HEK293 (cell line): ENCODE data around the gene RGS9.

Source experiments
- CTCF ChIA-PET: fragments of 350-600 bp; formaldehyde crosslinking; extraction: SDS; loops from one replicate; lab custom pipeline; 2021; ENCODE audit warnings: antibody characterized with exemption; lab: Yijun Ruan, JAX
- POLR2A ChIA-PET: fragments of 300-600 bp; formaldehyde crosslinking; extraction: SDS; loops from one replicate; lab custom pipeline; 2020; ENCODE audit warnings: antibody characterized with exemption, inconsistent platforms; lab: Yijun Ruan, JAX
- H3K27ac ChIP-seq: fragments of 200-500 bp; sonication (Bioruptor generic); 2 replicates; pipeline ENCODE4 v1.5.1; 2014; ENCODE audit warnings: low read depth, low read length, control low read depth, inconsistent platforms; ENCODE audit errors: extremely low read depth
- H3K36me3 ChIP-seq, 2 experiments: fragments of 200-500 bp in 1 of 2; sonication (Bioruptor generic) in 1 of 2; 1 replicate in 1 of 2; 2 replicates in 1 of 2; pipeline ENCODE4 v1.5.1; 2014 to 2017; ENCODE audit warnings: inconsistent platforms in 2 of 2, low read length in 2 of 2; ENCODE audit not compliant: control insufficient read depth in 2 of 2, insufficient read depth in 1 of 2
- H3K4me1 ChIP-seq: fragments of 200-500 bp; sonication (Bioruptor generic); 2 replicates; pipeline ENCODE4 v1.5.1; 2014; ENCODE audit warnings: mild to moderate bottlenecking, low read length, inconsistent platforms; ENCODE audit not compliant: control insufficient read depth, insufficient read depth
- H3K4me3 ChIP-seq: 2 replicates; pipeline ENCODE4 v1.5.1; 2011; ENCODE audit warnings: low read depth, mild to moderate bottlenecking, control low read depth, low read length, moderate library complexity
- H3K9me3 ChIP-seq: fragments of 200-500 bp; sonication (Bioruptor generic); 2 replicates; pipeline ENCODE4 v1.5.1; 2014; ENCODE audit warnings: low read depth, low read length, inconsistent platforms; ENCODE audit not compliant: control insufficient read depth, insufficient read depth
- EGR2 ChIP-seq: fragments of 450-650 bp; formaldehyde crosslinking; IDR thresholded peaks from 2 replicates; pipeline ENCODE4 v1.5.1; 2016; ENCODE audit warnings: low read depth, missing biosample characterization, missing genetic modification characterization
- GLIS2 ChIP-seq: fragments of 450-650 bp; formaldehyde crosslinking; IDR thresholded peaks from 2 replicates; pipeline ENCODE4 v1.5.1; 2016; ENCODE audit warnings: missing biosample characterization, missing genetic modification characterization
- KLF1 ChIP-seq: fragments of 450-650 bp; formaldehyde crosslinking; IDR thresholded peaks from 2 replicates; pipeline ENCODE4 v1.5.1; 2016; ENCODE audit warnings: missing biosample characterization, missing genetic modification characterization
- KLF17 ChIP-seq: fragments of 450-650 bp; formaldehyde crosslinking; IDR thresholded peaks from 2 replicates; pipeline ENCODE4 v1.5.1; 2016; ENCODE audit warnings: missing biosample characterization, missing genetic modification characterization
- KLF7 ChIP-seq: fragments of 450-650 bp; formaldehyde crosslinking; IDR thresholded peaks from 2 replicates; pipeline ENCODE4 v1.5.1; 2016; ENCODE audit warnings: missing biosample characterization, missing genetic modification characterization, borderline replicate concordance
- SP3 ChIP-seq: fragments of 450-650 bp; formaldehyde crosslinking; IDR thresholded peaks from 2 replicates; pipeline ENCODE4 v1.5.1; 2016; ENCODE audit warnings: missing biosample characterization, missing genetic modification characterization
- YY2 ChIP-seq: fragments of 450-650 bp; formaldehyde crosslinking; IDR thresholded peaks from 2 replicates; pipeline ENCODE4 v1.5.1; 2016; ENCODE audit warnings: missing biosample characterization, missing genetic modification characterization
- ZBTB17 ChIP-seq: fragments of 450-650 bp; formaldehyde crosslinking; IDR thresholded peaks from 2 replicates; pipeline ENCODE4 v1.5.1; 2016; ENCODE audit warnings: missing biosample characterization, missing genetic modification characterization
- ZFHX2 ChIP-seq: fragments of 450-650 bp; formaldehyde crosslinking; conservative IDR thresholded peaks from 2 replicates; pipeline ENCODE4 v1.5.1; 2016; ENCODE audit warnings: missing biosample characterization, missing genetic modification characterization
- ZIC2 ChIP-seq: fragments of 450-650 bp; formaldehyde crosslinking; IDR thresholded peaks from 2 replicates; pipeline ENCODE4 v1.5.1; 2016; ENCODE audit warnings: missing biosample characterization, missing genetic modification characterization
- ZNF26 ChIP-seq: fragments of 450-650 bp; formaldehyde crosslinking; IDR thresholded peaks from 2 replicates; pipeline ENCODE4 v1.5.1; 2016; ENCODE audit warnings: missing biosample characterization, missing genetic modification characterization
- ZNF280C ChIP-seq: fragments of 450-650 bp; formaldehyde crosslinking; IDR thresholded peaks from 2 replicates; pipeline ENCODE4 v1.5.1; 2016; ENCODE audit warnings: missing biosample characterization, missing genetic modification characterization
- ZNF311 ChIP-seq: fragments of 450-650 bp; formaldehyde crosslinking; IDR thresholded peaks from 2 replicates; pipeline ENCODE4 v1.5.1; 2017; ENCODE audit warnings: missing biosample characterization, missing genetic modification characterization, borderline replicate concordance
- ZNF324 ChIP-seq: fragments of 450-650 bp; formaldehyde crosslinking; IDR thresholded peaks from 2 replicates; pipeline ENCODE4 v1.5.1; 2016; ENCODE audit warnings: missing biosample characterization, missing genetic modification characterization
- ZNF514 ChIP-seq: fragments of 450-650 bp; formaldehyde crosslinking; IDR thresholded peaks from 2 replicates; pipeline ENCODE4 v1.5.1; 2016; ENCODE audit warnings: missing biosample characterization, missing genetic modification characterization
- ZNF548 ChIP-seq: fragments of 450-650 bp; formaldehyde crosslinking; IDR thresholded peaks from 2 replicates; pipeline ENCODE4 v1.5.1; 2016; ENCODE audit warnings: missing biosample characterization, missing genetic modification characterization
- ZNF555 ChIP-seq: fragments of 450-650 bp; formaldehyde crosslinking; conservative IDR thresholded peaks from 2 replicates; pipeline ENCODE4 v1.5.1; 2017; ENCODE audit warnings: missing biosample characterization, mild to moderate bottlenecking, missing genetic modification characterization, inconsistent platforms
- ZNF561 ChIP-seq: fragments of 450-650 bp; IDR thresholded peaks from 2 replicates; pipeline ENCODE4 v1.5.1; 2018; ENCODE audit warnings: missing biosample characterization, missing genetic modification characterization, borderline replicate concordance
- ZNF624 ChIP-seq: fragments of 450-650 bp; formaldehyde crosslinking; IDR thresholded peaks from 2 replicates; pipeline ENCODE4 v1.5.1; 2017; ENCODE audit warnings: missing biosample characterization, missing genetic modification characterization
- ZNF664 ChIP-seq: fragments of 450-650 bp; formaldehyde crosslinking; IDR thresholded peaks from 2 replicates; pipeline ENCODE4 v1.5.1; 2016; ENCODE audit warnings: missing biosample characterization, missing genetic modification characterization
- ZNF707 ChIP-seq: fragments of 450-650 bp; formaldehyde crosslinking; IDR thresholded peaks from 2 replicates; pipeline ENCODE4 v1.5.1; 2016; ENCODE audit warnings: missing biosample characterization, missing genetic modification characterization
- ZNF791 ChIP-seq: fragments of 450-650 bp; formaldehyde crosslinking; IDR thresholded peaks from 2 replicates; pipeline ENCODE4 v1.5.1; 2016; ENCODE audit warnings: missing biosample characterization, missing genetic modification characterization
- ZSCAN16 ChIP-seq: fragments of 450-650 bp; formaldehyde crosslinking; IDR thresholded peaks from 2 replicates; pipeline ENCODE4 v1.5.1; 2016; ENCODE audit warnings: missing biosample characterization, missing genetic modification characterization
- TF ChIP-seq, protein P1 (sequence below): fragments of 450-650 bp; formaldehyde crosslinking; IDR thresholded peaks from 2 replicates; pipeline ENCODE4 v1.5.1; 2016; ENCODE audit warnings: missing biosample characterization, missing genetic modification characterization
- TF ChIP-seq, protein P2 (sequence below): fragments of 450-650 bp; formaldehyde crosslinking; IDR thresholded peaks from 2 replicates; pipeline ENCODE4 v1.5.1; 2016; ENCODE audit warnings: missing biosample characterization, missing genetic modification characterization, low read depth

RGS9 gene

GRCh38 chr17:65134035-65134434, 3.1 kb upstream of the RGS9 start:
- H3K27ac ChIP-seq = no peak overlapping the region
- TF ChIP-seq ZNF324 (no peak), ZIC2 (tag by site-specific recombination) (no peak), YY2 (tag by site-specific recombination) (no peak), ZNF311 (tag by site-specific recombination) (no peak), ZNF514 (no peak), ZNF791 (tag by site-specific recombination) (no peak), KLF1 (tag by site-specific recombination) (no peak), ZNF548 (tag by site-specific recombination) (no peak), KLF17 (tag by site-specific recombination) (no peak), ZBTB17 (tag by site-specific recombination) (no peak), ZNF555 (no peak), ZNF707 (tag by site-specific recombination) (no peak)
- TF ChIP-seq, protein P1, sequence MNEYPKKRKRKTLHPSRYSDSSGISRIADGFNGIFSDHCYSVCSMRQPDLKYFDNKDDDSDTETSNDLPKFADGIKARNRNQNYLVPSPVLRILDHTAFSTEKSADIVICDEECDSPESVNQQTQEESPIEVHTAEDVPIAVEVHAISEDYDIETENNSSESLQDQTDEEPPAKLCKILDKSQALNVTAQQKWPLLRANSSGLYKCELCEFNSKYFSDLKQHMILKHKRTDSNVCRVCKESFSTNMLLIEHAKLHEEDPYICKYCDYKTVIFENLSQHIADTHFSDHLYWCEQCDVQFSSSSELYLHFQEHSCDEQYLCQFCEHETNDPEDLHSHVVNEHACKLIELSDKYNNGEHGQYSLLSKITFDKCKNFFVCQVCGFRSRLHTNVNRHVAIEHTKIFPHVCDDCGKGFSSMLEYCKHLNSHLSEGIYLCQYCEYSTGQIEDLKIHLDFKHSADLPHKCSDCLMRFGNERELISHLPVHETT (tag by site-specific recombination) = no peak
- TF ChIP-seq, protein P2, sequence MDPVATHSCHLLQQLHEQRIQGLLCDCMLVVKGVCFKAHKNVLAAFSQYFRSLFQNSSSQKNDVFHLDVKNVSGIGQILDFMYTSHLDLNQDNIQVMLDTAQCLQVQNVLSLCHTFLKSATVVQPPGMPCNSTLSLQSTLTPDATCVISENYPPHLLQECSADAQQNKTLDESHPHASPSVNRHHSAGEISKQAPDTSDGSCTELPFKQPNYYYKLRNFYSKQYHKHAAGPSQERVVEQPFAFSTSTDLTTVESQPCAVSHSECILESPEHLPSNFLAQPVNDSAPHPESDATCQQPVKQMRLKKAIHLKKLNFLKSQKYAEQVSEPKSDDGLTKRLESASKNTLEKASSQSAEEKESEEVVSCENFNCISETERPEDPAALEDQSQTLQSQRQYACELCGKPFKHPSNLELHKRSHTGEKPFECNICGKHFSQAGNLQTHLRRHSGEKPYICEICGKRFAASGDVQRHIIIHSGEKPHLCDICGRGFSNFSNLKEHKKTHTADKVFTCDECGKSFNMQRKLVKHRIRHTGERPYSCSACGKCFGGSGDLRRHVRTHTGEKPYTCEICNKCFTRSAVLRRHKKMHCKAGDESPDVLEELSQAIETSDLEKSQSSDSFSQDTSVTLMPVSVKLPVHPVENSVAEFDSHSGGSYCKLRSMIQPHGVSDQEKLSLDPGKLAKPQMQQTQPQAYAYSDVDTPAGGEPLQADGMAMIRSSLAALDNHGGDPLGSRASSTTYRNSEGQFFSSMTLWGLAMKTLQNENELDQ (tag by site-specific recombination) = no peak
- TF ChIP-seq, all 188 proteins: peak for 0
- ChIA-PET CTCF (interaction anchor here (0.6 to 1.0 kb wide), 5 partner anchors 16 to 1267 kb away, joined by 3 to 11 read pairs (median 4); no protein-coding TSS in a partner anchor), POLR2A (no interaction called here)
- H3K36me3 ChIP-seq = no peaks in the 10 kb centered on the region
- H3K4me3 ChIP-seq = no peak overlapping the region
- no peaks in the 10 kb centered on the region for H3K9me3 ChIP-seq
- H3K4me1 ChIP-seq = no peaks in the 10 kb centered on the region

- no peaks in the 10 kb centered on the region for H3K4me1 ChIP-seq
- ChIA-PET POLR2A (no interaction called here), CTCF (interaction anchor here (0.6 to 3.0 kb wide), 5 partner anchors 11 to 212 kb away, joined by 3 to 17 read pairs (median 4); no protein-coding TSS in a partner anchor)
- no peaks in the 10 kb centered on the region for H3K36me3 ChIP-seq
- no peak overlapping the region for H3K4me3 ChIP-seq
- no peak overlapping the region for H3K27ac ChIP-seq
- no peaks in the 10 kb centered on the region for H3K9me3 ChIP-seq
- TF ChIP-seq EGR2 (tag by site-specific recombination) (peak; percentile 87), ZFHX2 (tag by site-specific recombination) (peak; percentile 65), SP3 (tag by site-specific recombination) (no peak)
Measured at GRCh38 chr17:65139101-65139764, 2.1 kb downstream of the RGS9 start.

DNA sequence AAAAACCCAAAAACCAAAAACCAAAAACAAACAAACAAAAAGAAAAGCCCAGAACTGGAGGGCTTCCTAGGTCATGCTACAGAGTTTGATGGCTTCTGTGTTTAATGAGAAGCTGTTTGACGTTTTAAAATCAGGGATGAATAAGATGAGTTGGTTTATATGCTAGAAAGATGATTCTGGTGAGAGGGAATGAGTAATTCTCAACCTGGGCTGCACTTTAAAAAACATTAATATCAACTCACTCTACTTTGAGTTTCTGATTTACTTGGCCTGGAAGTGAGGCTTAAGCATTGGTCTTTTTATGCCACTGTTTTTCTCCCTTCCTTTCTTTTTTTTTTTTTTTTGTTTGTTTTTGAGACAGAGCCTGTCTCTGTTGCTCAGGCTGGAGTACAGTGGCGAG, 5.1 kb downstream of the RGS9 start:
- Histone ChIP-seq H3K27ac (no peak overlapping the region), H3K4me1 (no peaks in the 10 kb centered on the region), H3K4me3 (no peak overlapping the region), H3K9me3 (no peaks in the 10 kb centered on the region), H3K36me3 (no peaks in the 10 kb centered on the region)
- CTCF ChIA-PET = interaction anchor here (0.7 to 1.2 kb wide), 2 partner anchors 8 to 1023 kb away, joined by 3 read pairs; no protein-coding TSS in a partner anchor
- POLR2A ChIA-PET = no interaction called here
- no peak for TF ChIP-seq ZNF280C (tag by site-specific recombination)
- no peak for TF ChIP-seq ZSCAN16
- TF ChIP-seq KLF7 (tag by site-specific recombination) = no peak
- no peak for TF ChIP-seq ZNF561 (tag by site-specific recombination)
- TF ChIP-seq ZNF624 = no peak
- no peak for TF ChIP-seq GLIS2 (tag by site-specific recombination)
- no peak for TF ChIP-seq ZNF664 (tag by site-specific recombination)
- TF ChIP-seq ZNF26 (tag by site-specific recombination) = no peak
